GM12892 (cell line): Measurements from ENCODE around the gene LMTK2.

Source experiments
- POLR2A ChIP-seq: IDR thresholded peaks from 2 replicates; pipeline ENCODE4 v1.6.1; 2011; ENCODE audit warnings: low read depth, low read length, control low read depth
- POLR2AphosphoS5 ChIP-seq: IDR thresholded peaks from 2 replicates; pipeline ENCODE4 v1.6.1; 2011; ENCODE audit warnings: low read depth, low read length, control low read depth

DNA sequence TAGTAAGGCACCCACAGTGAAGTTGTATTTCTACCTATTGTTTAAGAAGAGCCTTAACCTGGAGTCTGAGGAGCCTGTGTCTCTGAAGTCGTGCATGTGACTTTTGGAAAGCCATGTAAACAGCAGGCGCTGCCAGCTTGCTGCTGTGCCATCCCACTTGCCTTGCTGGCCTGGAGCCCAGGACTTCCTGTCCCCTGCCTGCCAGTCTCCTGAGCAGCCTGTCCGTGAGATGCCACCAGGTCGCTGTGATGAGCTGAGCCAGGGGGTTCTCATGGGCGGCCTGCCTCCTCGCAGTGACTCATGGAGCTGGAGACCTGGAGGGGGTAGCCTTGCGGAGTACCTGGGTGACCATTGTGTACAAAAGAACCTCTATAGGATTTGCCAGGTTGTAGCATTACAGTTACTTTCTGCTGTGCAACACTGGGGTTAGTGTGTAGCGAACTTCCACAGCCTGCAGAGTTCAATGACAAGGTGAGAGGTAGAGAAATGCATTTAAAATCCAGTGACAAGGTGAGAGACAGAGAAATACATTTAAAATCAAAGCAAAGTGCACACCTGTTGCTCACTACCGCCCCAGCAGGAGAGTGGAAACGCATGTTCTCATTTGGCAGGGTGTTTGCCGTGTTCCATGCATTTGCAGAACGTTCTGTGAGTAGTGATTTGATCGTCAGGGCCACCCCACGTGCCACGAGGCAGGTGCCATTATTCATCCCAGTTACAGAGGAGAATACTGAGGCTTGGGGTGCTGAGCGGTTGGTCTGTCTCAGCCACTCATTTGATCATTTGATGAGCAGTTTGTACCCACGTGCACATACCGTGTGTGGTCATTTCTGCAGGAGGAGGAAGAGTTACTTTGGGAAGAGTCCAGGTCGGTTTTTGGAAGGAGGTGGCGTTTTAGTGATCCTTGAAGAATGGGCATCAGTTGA, 67.9 kb downstream of the LMTK2 start:
- TF ChIP-seq POLR2A (no peak), POLR2AphosphoS5 (no peak)
